NCI-H2227 (cell line): ENCODE measurements around the gene SGCG.
A peak's percentile ranks its signal among the peaks of the same experiment; 100 is the strongest.
"Not testable (repeated sequence)": the region's sequence is repeated elsewhere in the genome, so short reads cannot be mapped to it uniquely, and the experiment has no call there.

ENCODE experiments used
- DNase-seq: peaks from one replicate; lab custom pipeline; 2025; ENCODE audit not compliant: unreplicated experiment; lab: John Stamatoyannopoulos, UW

Gene SGCG

GRCh38 chr13:23205807-23206206 is 25.0 kb downstream of the SGCG start:
- DNase-seq = no peak

- no peak for DNase-seq
Observed at GRCh38 chr13:23212671-23213070, 31.9 kb downstream of the SGCG start.

GRCh38 chr13:23231241-23231640 is 50.5 kb downstream of the SGCG start:
- DNase-seq = no peak

GRCh38 chr13:23235994-23236393 is 55.2 kb downstream of the SGCG start:
- no peak for DNase-seq

GRCh38 chr13:23243066-23243465 is 62.3 kb downstream of the SGCG start:
- DNase-seq = no peak

- DNase-seq = peak; percentile 51
Observed at GRCh38 chr13:23248410-23248809, 67.6 kb downstream of the SGCG start.

- no peak for DNase-seq
Observed at GRCh38 chr13:23254506-23254905, 73.7 kb downstream of the SGCG start.

- no peak for DNase-seq
Observed at GRCh38 chr13:23267571-23267970, 86.8 kb downstream of the SGCG start.

GRCh38 chr13:23268441-23268840 is 87.7 kb downstream of the SGCG start:
- no peak for DNase-seq

GRCh38 chr13:23271331-23271730 is 90.6 kb downstream of the SGCG start:
- DNase-seq = no peak

- DNase-seq = no peak
Observed at GRCh38 chr13:23273498-23273897, 92.7 kb downstream of the SGCG start.

GRCh38 chr13:23279321-23279720 is 98.5 kb downstream of the SGCG start:
- DNase-seq = no peak

GRCh38 chr13:23288564-23288963 is 107.8 kb downstream of the SGCG start:
- DNase-seq = no peak

- DNase-seq = no peak
Observed at GRCh38 chr13:23288995-23289394, 108.2 kb downstream of the SGCG start.

GRCh38 chr13:23289917-23290357 is 109.2 kb downstream of the SGCG start:
- DNase-seq = peak; percentile 16

- no peak for DNase-seq
Observed at GRCh38 chr13:23292586-23292985, 111.8 kb downstream of the SGCG start.

GRCh38 chr13:23314837-23315236 is 134.1 kb downstream of the SGCG start:
- not testable (repeated sequence) for DNase-seq

GRCh38 chr13:23319883-23320224 is 139.1 kb downstream of the SGCG start:
- DNase-seq = no peak

- no peak for DNase-seq
Observed at GRCh38 chr13:23320926-23321534, 140.3 kb downstream of the SGCG start.

GRCh38 chr13:23321535-23322241 is 140.9 kb downstream of the SGCG start:
- no peak for DNase-seq

- no peak for DNase-seq
Observed at GRCh38 chr13:23322353-23323336, 141.9 kb downstream of the SGCG start.
